Skeletal muscle cell (primary cell): ENCODE results near the gene RASAL1.
A peak's percentile ranks its signal among the peaks of the same experiment; 100 is the strongest.

ENCODE experiments used
- DNase-seq: peaks from one replicate; pipeline ENCODE4 v3.0.0-alpha.2; 2010; ENCODE audit warnings: low read depth
- H3K4me3 ChIP-seq: 2 replicates; pipeline ENCODE4 v1.5.1; 2011; ENCODE audit warnings: low read depth, mild to moderate bottlenecking, control low read depth, low read length, moderate library complexity

The RASAL1 gene

GRCh38 chr12:113164014-113164413 lies 28.5 kb upstream of the RASAL1 start:
- H3K4me3 ChIP-seq: no peak overlapping the region
- no peak for DNase-seq

DNA sequence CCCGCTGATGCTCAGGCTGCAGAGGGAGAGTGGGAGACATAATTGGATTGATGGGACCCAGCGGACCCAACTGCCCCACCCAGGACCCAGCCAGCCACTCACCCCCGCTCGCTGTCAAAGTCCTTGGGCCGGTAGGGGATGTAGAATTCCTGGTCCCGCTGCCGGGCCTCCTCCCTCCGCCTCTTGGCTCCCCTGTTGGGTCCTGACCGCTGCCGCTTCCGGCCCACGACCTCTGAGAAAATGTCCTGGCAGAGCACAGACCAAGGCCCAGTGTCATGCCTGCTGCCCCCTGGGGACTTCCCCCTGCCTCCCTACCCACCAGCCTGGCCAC lies 27.4 kb upstream of the RASAL1 start:
- DNase-seq: no peak
- H3K4me3 ChIP-seq: no peak overlapping the region

- no peak for DNase-seq
- H3K4me3 ChIP-seq: no peak overlapping the region
Observed at GRCh38 chr12:113162102-113163029, 26.8 kb upstream of the RASAL1 start.

DNA sequence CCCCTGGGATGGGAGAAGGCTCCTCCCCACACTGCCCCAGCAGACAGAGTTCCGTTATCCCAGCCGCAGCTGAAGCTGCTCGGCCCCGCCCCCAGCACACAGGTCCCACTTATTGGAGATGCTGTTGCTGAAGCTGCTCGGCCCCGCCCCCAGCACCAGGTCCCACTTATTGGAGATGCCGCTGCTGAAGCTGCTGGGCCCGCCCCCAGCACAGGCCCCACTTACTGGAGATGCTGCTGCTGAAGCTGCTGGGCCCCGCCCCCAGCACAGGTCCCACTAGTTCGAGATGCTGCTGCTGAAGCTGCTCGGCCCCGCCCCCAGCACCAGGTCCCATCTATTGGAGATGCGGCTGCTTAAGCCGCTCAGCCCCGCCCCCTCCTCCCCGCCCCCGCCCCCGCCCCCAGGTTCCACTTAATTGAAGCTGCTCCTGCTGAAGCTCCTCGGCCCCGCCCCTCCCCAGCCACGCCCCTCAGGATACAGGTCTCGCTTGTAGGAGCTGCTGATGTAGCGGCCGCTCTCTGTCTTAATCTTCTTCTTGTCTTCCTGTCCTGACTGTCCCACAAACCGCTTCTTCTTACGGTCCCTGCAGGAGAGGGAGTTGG lies 26.0 kb upstream of the RASAL1 start:
- H3K4me3 ChIP-seq: no peak overlapping the region
- no peak for DNase-seq

DNA sequence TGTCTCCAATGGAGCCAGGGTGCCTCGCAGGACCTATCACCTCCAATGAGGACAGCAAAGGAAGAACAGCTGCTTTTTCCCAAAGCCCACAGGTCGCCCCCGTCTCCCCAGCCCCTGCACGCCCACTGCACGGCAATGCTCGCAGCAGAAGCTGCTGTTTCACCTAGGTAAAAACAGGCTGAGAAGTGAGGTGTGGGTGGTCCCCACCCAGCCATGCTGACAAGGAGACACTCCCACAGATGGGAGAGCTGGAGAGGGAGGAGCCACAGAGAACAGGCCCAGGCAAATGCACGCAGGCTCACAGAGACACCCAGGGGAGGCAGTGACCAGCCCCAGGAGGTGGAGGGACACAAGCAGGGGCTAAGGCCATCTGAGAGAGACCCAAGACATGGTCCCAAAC lies 24.4 kb upstream of the RASAL1 start:
- no peak for DNase-seq
- H3K4me3 ChIP-seq: no peak overlapping the region

DNA sequence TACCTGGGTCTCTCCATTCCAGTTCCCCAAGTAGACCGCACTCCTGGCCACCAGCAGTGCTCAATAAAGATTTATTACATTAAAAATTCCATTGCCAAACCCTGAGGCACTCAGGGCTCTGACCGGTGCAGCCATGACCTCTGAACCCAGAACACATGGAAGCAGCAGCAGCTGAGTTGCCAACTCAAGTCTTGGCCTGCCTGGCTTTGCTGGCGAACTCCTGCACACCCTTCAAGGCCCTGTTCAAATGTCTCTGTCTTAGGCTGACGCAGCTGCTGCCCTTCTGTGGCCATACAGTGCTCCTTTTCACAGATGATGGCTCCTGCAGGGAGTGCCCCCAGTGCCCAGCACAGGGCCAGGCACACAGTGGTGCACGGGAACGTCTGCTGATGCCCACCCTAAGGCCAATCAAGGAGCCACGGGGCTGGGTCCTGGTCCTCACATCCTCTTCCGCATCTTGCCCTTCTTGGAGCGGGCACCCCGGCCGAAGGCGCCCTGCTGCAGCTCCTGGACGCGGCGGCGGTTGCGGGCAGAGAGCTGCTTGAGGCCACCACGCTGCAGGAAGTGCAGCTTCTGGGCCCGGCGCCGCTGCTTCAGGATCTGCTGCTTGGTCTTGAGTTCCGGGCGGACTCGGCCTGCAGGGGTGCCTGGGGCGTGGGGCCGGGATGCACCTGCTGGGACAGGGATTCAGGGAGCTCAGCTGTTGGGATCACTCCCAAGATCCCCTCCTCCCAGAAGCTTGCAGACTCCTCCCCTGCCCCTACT lies 23.1 kb upstream of the RASAL1 start:
- no peak overlapping the region for H3K4me3 ChIP-seq
- DNase-seq: no peak

DNA sequence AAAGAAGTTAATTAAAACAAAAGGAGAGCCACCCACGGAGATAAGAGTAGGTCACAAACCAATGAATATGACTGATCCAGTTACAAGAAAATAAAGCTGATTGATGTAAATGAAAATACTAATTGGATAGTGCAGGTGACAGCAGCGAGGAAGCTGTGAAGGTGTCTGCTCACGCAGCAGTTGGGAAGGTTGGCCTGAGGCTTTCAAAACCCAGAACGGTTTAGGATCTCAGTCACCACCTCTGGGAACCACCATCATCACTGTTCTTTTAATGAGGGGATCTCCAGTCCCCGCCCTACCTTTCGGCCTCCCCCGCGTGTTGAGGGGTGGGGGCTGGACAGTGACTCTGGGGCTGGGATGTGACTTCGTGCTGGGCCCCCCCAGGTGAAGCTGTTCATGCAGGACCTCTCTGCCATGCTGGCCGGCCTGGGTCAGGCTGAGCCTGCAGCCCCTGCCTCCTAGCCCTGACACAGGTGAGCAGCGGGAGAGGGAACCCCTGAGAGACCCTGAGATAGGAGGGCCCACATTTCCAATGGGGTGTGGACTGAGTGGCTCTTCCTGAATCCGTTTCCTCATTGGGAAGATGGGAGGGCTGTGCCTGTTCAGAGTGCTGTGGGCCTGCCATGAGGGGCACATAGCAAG lies 21.8 kb upstream of the RASAL1 start:
- no peak overlapping the region for H3K4me3 ChIP-seq
- DNase-seq: no peak

GRCh38 chr12:113155646-113156045 lies 20.1 kb upstream of the RASAL1 start:
- no peak overlapping the region for H3K4me3 ChIP-seq
- no peak for DNase-seq

DNA sequence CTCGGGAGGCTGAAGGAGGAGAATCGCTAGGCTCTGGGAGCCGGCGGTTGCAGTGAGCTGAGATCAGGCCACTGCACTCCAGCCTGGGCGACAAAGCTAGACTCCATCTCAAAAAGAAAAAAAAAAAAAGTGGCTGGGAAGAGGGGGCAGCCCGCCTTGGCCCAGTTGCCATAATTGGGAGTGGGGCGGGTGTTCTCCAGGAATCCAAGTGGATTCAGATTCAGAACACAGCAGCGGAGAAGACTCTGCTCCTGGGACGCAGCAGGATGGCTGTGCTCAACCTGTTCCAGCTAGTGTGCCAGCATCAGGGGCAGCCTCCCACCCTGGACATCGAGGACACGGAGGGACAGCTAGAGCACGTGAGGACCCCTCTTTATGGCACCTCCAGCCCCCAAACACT lies 19.5 kb upstream of the RASAL1 start:
- DNase-seq: no peak
- no peak overlapping the region for H3K4me3 ChIP-seq

DNA sequence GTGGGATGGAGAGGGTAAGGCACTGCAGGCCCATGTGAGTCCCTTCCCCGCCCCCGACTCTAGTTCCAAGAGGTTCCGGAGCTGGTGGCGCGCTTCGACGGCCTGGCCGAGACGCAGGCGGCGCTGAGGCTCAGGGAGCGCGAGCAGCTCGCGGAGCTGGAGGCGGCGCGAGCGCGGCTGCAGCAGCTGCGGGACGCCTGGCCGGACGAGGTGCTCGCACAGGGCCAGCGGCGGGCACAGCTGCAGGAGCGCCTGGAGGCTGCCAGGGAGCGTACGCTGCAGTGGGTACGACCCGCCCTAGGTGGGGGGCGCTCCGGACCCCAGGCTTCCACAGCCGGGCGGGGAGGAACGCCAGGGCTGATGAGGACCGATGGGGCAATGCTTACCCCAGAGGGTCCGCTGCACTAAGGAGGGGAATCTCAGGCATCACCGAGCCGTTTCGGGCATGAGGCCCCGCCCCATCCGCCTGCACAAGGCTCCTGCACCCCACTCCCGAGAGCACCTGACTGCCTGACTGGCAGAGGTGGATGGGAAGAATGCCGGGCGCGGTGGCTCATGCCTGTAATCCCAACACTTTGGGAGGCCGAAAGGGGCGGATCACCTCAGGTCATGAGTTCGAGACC lies 18.9 kb upstream of the RASAL1 start:
- peak overlapping the region; percentile 25 for H3K4me3 ChIP-seq
- DNase-seq: no peak

- peak overlapping the region; percentile 39 for H3K4me3 ChIP-seq
- DNase-seq: no peak
Observed at GRCh38 chr12:113152835-113153814, 17.6 kb upstream of the RASAL1 start.

- no peak for DNase-seq
- no peak overlapping the region for H3K4me3 ChIP-seq
Observed at GRCh38 chr12:113152196-113152834, 16.8 kb upstream of the RASAL1 start.

GRCh38 chr12:113151655-113152054 lies 16.1 kb upstream of the RASAL1 start:
- H3K4me3 ChIP-seq: no peak overlapping the region

DNA sequence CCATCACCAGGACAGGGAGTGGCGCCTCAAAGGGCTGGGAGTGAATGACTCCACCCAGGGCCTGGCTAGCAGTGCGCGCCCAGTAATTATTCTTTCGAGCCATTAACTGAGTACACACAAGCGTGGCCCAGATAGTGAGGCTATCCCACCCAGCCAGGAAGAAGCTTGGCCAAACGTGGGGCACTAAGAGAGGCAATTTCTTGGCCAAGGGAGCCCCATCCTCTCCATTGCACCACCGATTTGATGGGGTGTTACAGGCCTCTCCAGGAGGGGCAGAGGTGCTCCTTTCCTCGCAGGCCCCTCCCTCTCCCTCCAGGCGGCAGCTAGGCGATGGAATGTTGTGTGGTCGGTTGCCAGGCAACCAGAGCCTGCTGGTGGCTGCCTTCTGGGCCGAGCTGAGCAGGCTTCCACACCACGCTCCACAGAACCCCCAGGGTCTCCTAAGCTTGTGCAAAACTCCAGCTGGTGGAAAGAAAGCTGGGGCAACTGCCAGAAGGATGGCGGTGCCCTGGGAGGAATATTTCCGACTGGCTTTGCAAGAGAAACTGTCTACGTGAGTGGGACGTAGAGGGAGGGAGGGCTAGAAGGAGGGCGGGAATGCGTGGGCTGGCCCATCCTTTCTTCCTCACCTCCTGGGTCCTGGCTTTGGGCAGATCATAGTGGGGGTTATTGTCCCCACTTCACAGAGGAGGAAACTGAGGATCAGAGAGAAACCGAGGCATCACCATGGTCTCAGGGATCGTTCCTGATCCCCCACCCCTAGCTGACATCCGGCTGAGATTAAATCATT lies 14.0 kb upstream of the RASAL1 start, which contains the start of gene CFAP73:
TSS of gene CFAP73 (plus strand) at position 364 of the 790 bp plus-strand sequence. CDS start at position 498, 134 bp downstream.
- peak; percentile 56 for DNase-seq

More at GRCh38 chr12:113151655-113152054, 16.1 kb upstream of the RASAL1 start:
- DNase-seq: no peak

DNA sequence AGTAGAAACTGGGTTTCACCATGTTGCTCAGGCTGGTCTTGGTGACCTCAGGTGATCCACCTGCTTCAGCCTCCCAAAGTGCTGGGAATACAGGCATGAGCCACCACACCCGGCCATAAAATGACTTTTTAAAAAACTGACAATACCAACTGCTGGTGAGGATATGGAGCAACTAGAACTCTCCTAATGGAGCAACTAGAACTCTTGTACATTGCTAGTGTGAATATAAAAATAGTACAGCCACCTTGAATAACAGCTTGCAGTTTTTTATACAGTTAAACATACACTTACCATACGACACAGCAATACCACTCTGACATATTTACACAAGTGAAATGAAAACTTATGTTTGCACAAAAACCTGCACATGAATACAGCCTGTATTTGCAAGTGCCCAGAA lies 11.4 kb upstream of the RASAL1 start:
- no peak for DNase-seq

More for the DNA sequence above, 14.0 kb upstream of the RASAL1 start, which contains the start of gene CFAP73:
- H3K4me3 ChIP-seq: peak within 1 kb of the TSS; percentile 7

GRCh38 chr12:113145720-113146551 lies 10.4 kb upstream of the RASAL1 start:
- DNase-seq: no peak
- H3K4me3 ChIP-seq: no peak overlapping the region

More for the DNA sequence above, 11.4 kb upstream of the RASAL1 start:
- no peak overlapping the region for H3K4me3 ChIP-seq
